SHP77 treated with DMSO at 0.1 percent for 48 hours (cell line): ENCODE data around the gene SIGLEC10.

Experiments used
- DNase-seq: peaks from one replicate; lab custom pipeline; 2025; lab: John Stamatoyannopoulos, UW

Gene SIGLEC10

GRCh38 chr19:51365965-51366388 lies 51.5 kb downstream of the SIGLEC10 start, which contains the start of gene ETFB:
Gene ETFB, minus strand, starts transcription at chr19:51366388. Its CDS starts 62 bp downstream, at chr19:51366326.
- no peak for DNase-seq

GRCh38 chr19:51365211-51365964 lies 52.1 kb downstream of the SIGLEC10 start:
- no peak for DNase-seq

- DNase-seq, result no peak
Observed at GRCh38 chr19:51364200-51365106, 53.0 kb downstream of the SIGLEC10 start.

GRCh38 chr19:51361239-51361638 lies 56.2 kb downstream of the SIGLEC10 start:
- no peak for DNase-seq
